Sigmoid colon (tissue), 4 donors: ENCODE results near the gene LPP.

Experiments used
- EP300 ChIP-seq, 4 donors: sonication (generic); formaldehyde crosslinking; IDR thresholded peaks; one replicate each; pipeline ENCODE4 v1.6.1; 2017; ENCODE audit warnings: antibody characterized with exemption in 4 of 4
- POLR2A ChIP-seq, 2 donors: fragments of 450-650 bp; IDR thresholded peaks; one replicate each; pipeline ENCODE4 v1.6.1; 2016; ENCODE audit warnings: antibody characterized with exemption in 2 of 2, mild to moderate bottlenecking in 2 of 2, moderate library complexity in 2 of 2
- TF ChIP-seq, protein P1 (sequence below), 4 experiments: fragments of 450-650 bp in 3 of 4; fragments of 200-600 bp in 1 of 4; IDR thresholded peaks; one replicate each; pipeline ENCODE4 v1.5.1; 2016 to 2019; ENCODE audit warnings: antibody characterized with exemption in 4 of 4, mild to moderate bottlenecking in 3 of 4, moderate library complexity in 2 of 4

DNA sequence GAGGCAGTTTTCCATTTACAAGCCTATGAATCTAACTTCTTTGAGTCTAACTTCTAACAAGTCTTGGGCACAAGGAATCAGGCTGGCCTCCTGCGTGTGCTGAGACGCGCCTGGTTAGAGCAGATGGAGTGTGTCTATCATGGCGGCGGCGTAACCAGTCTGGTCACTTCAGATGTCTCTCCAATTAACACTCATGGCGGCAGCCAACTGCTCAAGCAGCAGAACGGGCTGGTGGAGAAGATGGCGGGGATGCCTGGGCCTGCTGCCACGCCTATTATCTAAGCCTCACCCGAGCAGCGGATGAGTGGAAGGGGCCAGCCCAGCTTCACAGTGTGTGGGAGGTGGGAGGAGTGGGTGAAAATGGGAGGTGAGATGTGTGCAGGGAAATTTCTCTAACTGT, 771.4 kb downstream of the LPP start:
- TF ChIP-seq, protein P1, sequence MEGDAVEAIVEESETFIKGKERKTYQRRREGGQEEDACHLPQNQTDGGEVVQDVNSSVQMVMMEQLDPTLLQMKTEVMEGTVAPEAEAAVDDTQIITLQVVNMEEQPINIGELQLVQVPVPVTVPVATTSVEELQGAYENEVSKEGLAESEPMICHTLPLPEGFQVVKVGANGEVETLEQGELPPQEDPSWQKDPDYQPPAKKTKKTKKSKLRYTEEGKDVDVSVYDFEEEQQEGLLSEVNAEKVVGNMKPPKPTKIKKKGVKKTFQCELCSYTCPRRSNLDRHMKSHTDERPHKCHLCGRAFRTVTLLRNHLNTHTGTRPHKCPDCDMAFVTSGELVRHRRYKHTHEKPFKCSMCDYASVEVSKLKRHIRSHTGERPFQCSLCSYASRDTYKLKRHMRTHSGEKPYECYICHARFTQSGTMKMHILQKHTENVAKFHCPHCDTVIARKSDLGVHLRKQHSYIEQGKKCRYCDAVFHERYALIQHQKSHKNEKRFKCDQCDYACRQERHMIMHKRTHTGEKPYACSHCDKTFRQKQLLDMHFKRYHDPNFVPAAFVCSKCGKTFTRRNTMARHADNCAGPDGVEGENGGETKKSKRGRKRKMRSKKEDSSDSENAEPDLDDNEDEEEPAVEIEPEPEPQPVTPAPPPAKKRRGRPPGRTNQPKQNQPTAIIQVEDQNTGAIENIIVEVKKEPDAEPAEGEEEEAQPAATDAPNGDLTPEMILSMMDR (IDR thresholded peaks at IDR 0.05): no peak
- no peak for TF ChIP-seq EP300 (IDR thresholded peaks at IDR 0.05)
- TF ChIP-seq POLR2A (IDR thresholded peaks at IDR 0.05): no peak
